Colon (tissue), 2 donors: ENCODE data around the gene OR52L1.
"Not testable (repeated sequence)": the region's sequence is repeated elsewhere in the genome, so short reads cannot be mapped to it uniquely, and the experiment has no call there.

Experiments
- FAIRE-seq: peaks from 2 replicates; lab custom pipeline; 2012; peaks lifted over from hg19 to GRCh38; lab: Jason Lieb, UNC
- donor health status: control.
- donor health status: control.

The OR52L1 gene

GRCh38 chr11:5986885-5987284 is at the start of gene OR52L1:
TSS of gene OR52L1 (minus strand) at chr11:5986985. CDS start at chr11:5986930, 55 bp downstream.
- no peak for FAIRE-seq

DNA sequence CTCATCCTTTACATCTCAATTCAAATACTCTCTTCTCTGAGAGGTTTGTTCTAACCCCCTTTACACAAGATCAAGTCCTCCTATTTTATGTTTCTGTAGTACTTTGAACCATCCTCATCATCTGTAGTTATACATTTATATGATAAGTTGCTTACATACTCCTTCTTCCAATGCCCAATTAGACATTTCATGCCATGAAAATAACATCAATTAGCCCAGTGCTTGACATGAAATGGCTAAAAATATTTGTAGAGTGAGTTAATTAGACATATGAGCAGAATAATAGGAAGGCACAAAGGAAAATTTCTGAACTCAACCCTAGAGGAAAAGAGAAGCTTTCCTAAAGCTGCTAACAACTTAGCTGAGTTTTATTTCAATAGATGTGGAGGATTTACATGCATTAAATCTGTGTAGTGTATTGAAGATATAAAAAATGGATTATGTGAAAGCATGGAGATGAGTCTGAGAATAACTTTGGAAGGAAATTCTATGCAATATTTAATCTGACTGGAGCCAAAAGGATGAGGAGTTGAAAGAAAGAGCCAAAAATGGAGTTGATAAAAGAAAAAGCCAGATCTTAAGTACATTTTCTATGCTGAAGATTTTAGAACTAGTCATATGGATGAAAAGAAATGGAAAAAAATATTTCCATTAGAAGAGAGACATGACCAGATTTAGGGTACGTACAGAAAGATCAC is 44.1 kb upstream of the OR52L1 start, which contains the start of gene OR56A1:
Gene OR56A1, minus strand, starts transcription at position 51 of the 698 bp plus-strand sequence. CDS start 3,066 bp downstream, outside the sequence.
- FAIRE-seq: no peak

DNA sequence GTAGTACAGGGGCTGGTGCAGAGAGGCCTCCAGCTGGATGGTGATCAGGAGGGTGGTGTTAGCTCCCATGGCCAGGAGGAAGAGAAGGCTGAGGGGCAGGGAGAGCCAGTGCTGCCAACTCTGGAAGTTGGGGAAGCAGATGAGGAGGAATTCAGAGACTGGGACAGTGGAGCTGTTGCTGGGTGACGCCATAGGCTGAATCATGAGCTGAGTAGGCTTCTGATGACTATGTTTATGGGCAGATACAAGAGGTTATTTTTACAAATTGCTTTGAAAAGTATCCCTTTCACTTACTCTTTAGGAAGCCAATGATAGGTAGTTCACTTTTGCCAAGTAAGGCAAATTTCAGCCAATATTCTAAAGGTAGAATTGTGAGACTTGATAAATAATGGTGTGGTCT is 40.7 kb upstream of the OR52L1 start:
- no peak for FAIRE-seq

GRCh38 chr11:6025056-6025455 is 38.3 kb upstream of the OR52L1 start:
- FAIRE-seq: no peak

DNA sequence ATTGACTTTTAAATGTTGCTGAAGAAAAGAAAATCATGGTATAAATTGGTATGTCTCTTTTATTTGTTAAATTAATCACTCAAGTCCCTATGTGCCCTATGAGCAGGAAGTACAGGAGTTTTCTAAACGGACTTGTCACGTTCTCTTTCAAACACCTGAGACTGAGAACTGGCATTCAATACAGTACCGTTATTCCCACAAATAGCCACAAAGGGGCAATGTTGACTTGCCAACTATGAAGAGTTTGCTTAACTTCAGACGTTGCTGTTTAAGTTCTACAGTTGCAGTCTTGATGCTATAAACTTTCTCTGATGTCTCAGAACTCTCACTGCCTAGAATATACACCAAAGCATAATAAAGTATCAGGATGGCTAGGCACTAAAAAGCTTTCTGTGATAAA is 36.2 kb upstream of the OR52L1 start:
- no peak for FAIRE-seq

- no peak for FAIRE-seq
These were observed 26.3 kb upstream of the OR52L1 start for GRCh38 chr11:6013042-6013441.

- FAIRE-seq: no peak
These were observed 25.4 kb upstream of the OR52L1 start for GRCh38 chr11:6012035-6012668.

DNA sequence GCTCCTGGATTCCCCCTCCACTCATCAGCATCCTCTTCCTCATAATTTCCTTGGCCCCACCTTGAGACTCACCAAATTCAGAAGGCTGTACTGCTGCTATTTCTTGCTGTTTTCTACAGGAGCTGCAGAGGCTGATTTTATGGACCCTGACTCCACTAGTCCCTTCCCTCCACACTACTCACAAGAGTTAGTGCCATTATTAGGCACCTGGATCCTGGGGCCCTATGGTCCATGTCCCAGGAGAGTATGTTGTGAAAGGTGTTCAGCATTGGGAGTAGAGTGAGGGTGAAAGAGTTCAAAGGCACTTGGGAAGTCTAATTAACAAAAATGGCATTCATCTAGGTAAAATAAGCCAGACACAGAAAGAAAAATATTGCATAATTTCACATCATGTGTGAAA is 20.1 kb upstream of the OR52L1 start, which contains the start of gene OR56A4:
Gene OR56A4, minus strand, starts transcription at position 101 of the 400 bp plus-strand sequence. CDS start 3,954 bp downstream, outside the sequence.
- no peak for FAIRE-seq

DNA sequence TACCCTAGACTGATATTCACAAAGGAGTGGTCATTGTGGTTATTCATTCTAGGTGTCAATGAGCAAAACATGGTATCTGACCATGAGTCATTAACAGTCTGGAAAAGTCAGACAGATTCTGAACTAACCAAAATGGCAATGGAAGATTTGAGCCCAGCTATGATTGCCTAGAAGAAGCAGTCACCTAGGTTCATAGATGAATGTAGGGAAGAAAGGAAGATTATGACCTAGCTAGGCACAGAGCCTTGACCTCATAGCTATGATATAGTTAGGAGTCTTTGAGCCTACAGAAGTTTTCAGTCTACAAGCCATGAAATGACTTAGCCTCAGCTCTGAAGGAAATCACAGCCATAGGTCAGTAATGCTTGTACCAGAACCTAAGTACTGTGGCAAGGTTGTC is 19.6 kb upstream of the OR52L1 start:
- no peak for FAIRE-seq

GRCh38 chr11:6002202-6002699 is 15.5 kb upstream of the OR52L1 start:
- FAIRE-seq: no peak

DNA sequence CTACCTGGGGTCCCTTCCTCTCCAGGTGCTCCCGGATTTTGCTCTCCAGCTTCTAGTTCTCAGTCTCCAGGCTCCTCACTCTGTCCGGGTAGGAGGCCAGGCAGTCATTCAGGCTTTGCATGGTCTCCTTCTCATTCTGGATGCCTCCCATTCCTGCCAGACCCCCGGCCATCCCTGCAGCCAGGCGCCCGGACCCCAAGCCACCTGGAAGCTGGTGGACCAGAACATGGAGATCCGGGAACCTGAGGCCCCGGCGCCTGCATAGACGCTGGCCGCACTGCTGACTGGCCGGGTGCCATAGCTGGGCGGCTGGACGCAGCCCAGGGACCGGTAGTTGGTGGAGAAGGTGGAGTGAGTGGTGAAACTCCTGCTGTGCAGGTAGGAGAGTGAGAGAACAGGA is 8.0 kb upstream of the OR52L1 start:
- no peak for FAIRE-seq

GRCh38 chr11:5992604-5993251 is 5.9 kb upstream of the OR52L1 start:
- no peak for FAIRE-seq

DNA sequence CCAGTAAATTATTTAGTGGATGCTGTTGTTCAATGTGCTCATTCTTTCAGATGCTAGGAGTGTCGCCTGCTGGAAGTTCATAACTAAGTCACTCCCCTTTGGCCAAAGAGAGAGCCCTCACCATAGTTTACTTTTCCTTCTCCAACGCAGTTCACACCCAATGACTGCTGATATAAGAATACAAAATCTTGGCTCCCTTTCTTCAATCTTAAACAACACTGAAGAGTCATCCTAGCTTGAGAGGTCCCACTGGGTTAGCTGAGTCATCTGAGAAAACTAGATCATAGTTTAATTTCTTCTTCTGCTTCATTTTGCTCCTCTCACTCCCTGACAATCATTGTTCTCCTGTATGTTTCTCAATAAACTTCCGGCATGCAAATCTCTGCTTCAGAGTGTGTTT is 5.4 kb upstream of the OR52L1 start:
- no peak for FAIRE-seq

DNA sequence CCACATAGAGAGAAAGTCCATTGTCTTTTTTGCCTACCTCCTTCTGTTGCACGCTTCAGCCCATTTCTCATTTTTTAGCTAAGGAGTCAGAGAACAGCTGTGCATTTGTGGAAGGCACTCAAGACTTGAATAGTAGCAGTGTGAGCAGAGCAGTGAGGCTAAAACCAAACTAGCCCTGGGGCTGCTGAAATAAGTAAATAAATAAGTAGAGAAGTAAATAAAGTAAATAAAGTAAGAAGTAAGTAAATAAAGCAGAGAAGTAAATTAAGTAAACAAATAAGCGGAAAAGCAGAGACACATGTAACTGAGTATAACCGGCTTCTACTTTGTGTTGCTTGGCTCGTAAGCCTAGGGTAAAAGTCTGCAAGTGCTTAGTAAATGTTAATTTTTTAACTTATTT is 2.4 kb upstream of the OR52L1 start:
- no peak for FAIRE-seq

DNA sequence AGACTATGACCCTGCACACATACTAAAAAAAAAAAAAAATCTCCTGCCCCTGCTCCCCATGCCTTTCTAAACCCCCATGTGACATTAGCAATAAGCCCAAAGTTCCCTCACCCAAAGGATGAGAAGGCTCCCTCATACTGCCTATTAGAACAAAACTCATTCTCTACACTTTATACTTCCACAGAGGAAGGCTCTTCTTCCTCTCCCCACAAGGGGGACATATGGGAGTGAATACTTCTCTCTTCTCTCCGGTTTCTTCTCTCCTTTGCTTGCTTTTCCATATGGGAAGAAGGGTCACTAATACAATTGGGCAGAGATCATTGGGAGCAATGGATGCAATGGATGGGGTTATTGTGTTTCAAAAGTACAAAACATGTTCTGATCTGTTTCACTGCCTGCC is 3.3 kb downstream of the OR52L1 start:
- no peak for FAIRE-seq

DNA sequence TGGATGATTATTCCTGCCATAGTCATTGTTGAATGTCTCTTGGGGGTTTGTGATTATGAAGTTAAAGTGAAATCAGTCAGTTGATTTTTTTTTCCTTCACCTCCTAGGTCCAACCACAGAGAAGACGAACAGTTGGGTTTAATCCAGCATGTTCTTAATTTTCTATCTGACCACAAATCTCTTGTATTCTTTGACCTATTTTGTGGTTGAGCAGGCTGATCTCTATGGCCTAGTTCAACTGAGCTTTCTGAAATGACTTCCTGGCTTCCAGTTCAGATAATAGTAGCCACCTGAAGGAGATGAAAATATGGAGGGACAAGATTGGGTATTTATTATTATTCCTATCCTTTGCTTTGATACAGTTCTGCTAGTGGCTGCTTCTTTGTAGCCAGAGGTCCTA is 13.3 kb downstream of the OR52L1 start:
- no peak for FAIRE-seq

DNA sequence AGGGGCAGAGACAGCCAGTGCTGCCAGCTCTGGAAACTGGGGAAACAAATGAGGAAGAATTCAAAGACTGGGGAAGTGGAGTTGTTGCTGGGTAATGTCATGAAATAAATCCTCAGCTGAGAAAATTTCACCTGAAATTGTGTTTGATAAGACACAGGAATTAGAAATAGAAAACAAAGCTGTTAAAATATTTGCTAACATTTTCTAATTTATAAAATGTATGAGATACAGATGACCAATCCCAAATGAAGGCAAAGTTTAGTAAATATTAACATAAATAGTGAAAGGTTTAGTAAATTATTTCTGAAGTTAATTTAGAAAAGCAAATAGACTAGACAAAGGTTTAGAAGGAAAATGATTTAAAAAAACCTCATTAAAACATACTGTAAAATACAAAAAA is 18.4 kb downstream of the OR52L1 start, which contains the start of gene OR56A5:
Gene OR56A5, minus strand, starts transcription at position 101 of the 400 bp plus-strand sequence. Its CDS starts 0 bp downstream, at position 101.
- FAIRE-seq: no peak

GRCh38 chr11:5967708-5968107 is 19.1 kb downstream of the OR52L1 start:
- FAIRE-seq: no peak

DNA sequence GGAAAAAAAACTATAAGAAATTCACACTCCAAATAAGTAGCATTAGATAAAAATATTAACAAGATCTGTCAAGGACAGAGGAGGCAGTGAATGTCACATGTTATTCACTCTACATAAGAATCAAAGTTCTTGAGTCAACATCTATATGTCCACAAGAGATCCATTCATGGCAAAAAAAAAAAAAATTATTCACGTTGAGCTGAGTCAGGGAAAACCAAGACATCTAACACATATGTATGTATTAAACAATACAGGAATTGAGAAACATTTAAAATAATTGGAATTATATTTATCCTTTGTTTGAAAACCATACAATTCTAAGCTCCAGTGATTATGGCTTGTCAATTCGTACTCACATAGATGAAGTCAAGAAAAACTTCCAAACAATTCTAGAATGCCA is 19.8 kb downstream of the OR52L1 start:
- FAIRE-seq: no peak

GRCh38 chr11:5960704-5961320 is 26.0 kb downstream of the OR52L1 start:
- FAIRE-seq: not testable (repeated sequence)

GRCh38 chr11:5955586-5955985 is 31.2 kb downstream of the OR52L1 start:
- FAIRE-seq: no peak

DNA sequence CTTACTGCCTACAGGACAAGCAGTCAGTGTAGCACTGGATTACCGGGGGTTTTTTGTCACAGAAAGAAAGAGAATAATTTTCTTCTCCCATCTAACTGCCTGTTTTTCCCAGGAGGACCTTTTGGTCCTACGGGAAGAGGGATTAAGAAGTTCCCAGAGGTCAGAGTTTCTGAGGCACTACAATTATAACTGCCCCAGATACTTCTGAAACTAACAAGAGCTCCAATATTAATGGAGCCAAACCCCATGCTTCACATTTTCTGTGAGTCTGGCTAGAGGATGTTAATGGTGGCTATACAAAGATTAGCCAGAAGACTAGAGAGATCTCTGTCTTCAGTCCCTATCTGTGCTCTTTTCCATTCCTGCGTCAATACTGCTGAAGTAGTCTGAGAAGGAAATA is 44.8 kb downstream of the OR52L1 start, which contains the start of gene OR56A3:
Gene OR56A3, plus strand, starts transcription at position 301 of the 400 bp plus-strand sequence. CDS start 5,096 bp downstream, outside the sequence.
- no peak for FAIRE-seq
